GM12875 (cell line): ENCODE data around the gene CASP12.

ENCODE experiments used
- H3K4me3 ChIP-seq: one replicate; pipeline ENCODE4 v1.5.1; 2011; ENCODE audit warnings: low read depth, low read length, control low read depth
- CTCF ChIP-seq: IDR thresholded peaks from 2 replicates; pipeline ENCODE4 v1.5.1; 2011; ENCODE audit warnings: low read depth, mild to moderate bottlenecking, control low read depth, inconsistent platforms, low read length, moderate library complexity, borderline replicate concordance; ENCODE audit not compliant: insufficient read depth

Gene CASP12

GRCh38 chr11:104855965-104856364, 42.3 kb downstream of the CASP12 start:
- TF ChIP-seq CTCF: no peak
- no peak overlapping the region for H3K4me3 ChIP-seq

DNA sequence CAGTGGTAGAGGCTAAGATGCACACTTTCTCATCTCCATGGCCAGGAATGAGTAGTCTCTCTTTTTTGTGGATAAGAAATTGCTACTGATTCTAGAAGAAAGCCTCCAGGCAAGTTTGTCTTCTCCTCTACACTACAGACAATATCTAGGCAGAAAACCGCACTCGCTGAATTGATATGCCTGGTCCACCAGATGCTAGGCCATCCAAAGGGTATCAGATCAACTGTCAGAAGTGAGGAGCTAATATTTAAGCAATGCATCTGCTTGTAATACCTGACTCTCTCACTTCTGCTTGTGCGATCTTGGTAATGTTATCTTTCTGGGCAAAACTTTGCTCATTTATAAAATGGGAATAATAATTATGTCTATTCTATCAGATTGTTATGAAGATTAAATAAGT, 45.0 kb downstream of the CASP12 start:
- TF ChIP-seq CTCF: no peak

GRCh38 chr11:104852811-104853210, 45.4 kb downstream of the CASP12 start:
- no peak overlapping the region for H3K4me3 ChIP-seq
- no peak for TF ChIP-seq CTCF

More for the DNA sequence above, 45.0 kb downstream of the CASP12 start:
- H3K4me3 ChIP-seq: no peak overlapping the region

DNA sequence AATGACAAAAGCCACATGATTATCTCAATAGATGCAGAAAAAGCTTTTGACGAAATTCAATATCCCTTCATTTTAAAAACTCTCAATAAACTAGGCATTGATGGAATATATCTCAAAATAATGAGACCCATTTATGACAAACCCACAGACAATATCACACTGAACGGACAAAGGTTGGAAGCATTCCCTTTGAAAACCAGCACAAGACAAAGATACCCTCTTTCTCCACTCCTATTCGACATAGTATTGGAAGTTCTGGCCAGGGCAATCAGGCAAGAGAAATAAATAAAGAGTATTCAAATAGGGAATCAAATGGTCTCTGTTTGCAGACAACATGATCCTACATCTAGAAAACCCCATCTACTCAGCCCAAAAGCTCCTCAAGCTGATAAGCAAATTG, 52.0 kb downstream of the CASP12 start:
- TF ChIP-seq CTCF: no peak
- no peak overlapping the region for H3K4me3 ChIP-seq

DNA sequence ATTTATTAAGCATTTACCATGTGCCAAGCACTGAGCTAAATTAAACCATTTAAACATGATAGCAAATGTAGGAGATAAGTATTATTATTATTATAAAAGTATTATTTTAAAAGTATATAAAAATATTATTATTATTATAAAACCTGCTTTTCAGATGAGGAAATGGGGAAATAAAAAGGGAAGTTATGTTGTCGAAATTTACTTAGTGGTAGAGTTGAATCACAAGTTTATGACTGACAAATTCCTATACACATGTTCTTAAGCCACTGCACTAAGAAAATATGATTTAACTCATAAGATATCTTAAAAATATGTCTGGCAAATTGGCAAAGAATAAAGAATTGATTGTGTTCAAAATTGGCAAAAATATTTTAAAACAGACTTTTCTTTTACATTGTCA, 53.8 kb downstream of the CASP12 start:
- no peak for TF ChIP-seq CTCF
- no peak overlapping the region for H3K4me3 ChIP-seq

- H3K4me3 ChIP-seq: no peak overlapping the region
Measured at GRCh38 chr11:104843150-104843836, 55.0 kb downstream of the CASP12 start.

More at GRCh38 chr11:104843150-104843836, 55.0 kb downstream of the CASP12 start:
- TF ChIP-seq CTCF: no peak
